ENCODE results near the gene UROC1.

GRCh38 chr3:126467611-126467955 lies 50.0 kb downstream of the UROC1 start:
- TF ChIP-seq RAD51 (IDR thresholded peaks at IDR 0.05; ENCODE audit: borderline replicate concordance, low read depth) (no peak), ZFP30 (CRISPR knock-in tag; IDR thresholded peaks at IDR 0.05; ENCODE audit: borderline replicate concordance) (no peak), ELK3 (CRISPR knock-in tag; IDR thresholded peaks at IDR 0.05) (no peak), SETDB1 (IDR thresholded peaks at IDR 0.05; ENCODE audit: low read length) (no peak), ZNF143 (CRISPR knock-in tag; IDR thresholded peaks at IDR 0.05) (no peak), YY1 (IDR thresholded peaks at IDR 0.05; ENCODE audit: borderline replicate concordance in 1 of 3, control insufficient read depth in 1 of 3, extremely low read depth in 1 of 3, insufficient read depth in 3 of 3, insufficient read length in 1 of 3, insufficient replicate concordance in 2 of 3, low read depth in 1 of 3, low read length in 2 of 3) (no peak), NFYB (IDR thresholded peaks at IDR 0.05; ENCODE audit: extremely low read depth, insufficient read length) (no peak), FOXP1 (CRISPR knock-in tag; IDR thresholded peaks at IDR 0.05) (no peak)
